IMR-90 (cell line): Measurements from ENCODE around the gene PCBP3.

Experiments
- BHLHE40 ChIP-seq: fragments of 150-350 bp; IDR thresholded peaks from 2 replicates; pipeline ENCODE4 v1.6.1; 2016; ENCODE audit warnings: mild to moderate bottlenecking, low read depth, low read length
- CEBPB ChIP-seq: IDR thresholded peaks from 2 replicates; pipeline ENCODE4 v1.6.1; 2012; ENCODE audit warnings: low read depth, low read length, improper control_type of control experiment
- FOS ChIP-seq: fragments of 150-350 bp; IDR thresholded peaks from 2 replicates; pipeline ENCODE4 v1.6.1; 2016; ENCODE audit warnings: low read depth, low read length
- MAFK ChIP-seq: IDR thresholded peaks from 2 replicates; pipeline ENCODE4 v1.6.1; 2012; ENCODE audit warnings: low read depth, low read length, improper control_type of control experiment
- MXI1 ChIP-seq: IDR thresholded peaks from 2 replicates; pipeline ENCODE4 v1.6.1; 2012; ENCODE audit warnings: low read depth, mild to moderate bottlenecking, low read length, moderate library complexity, borderline replicate concordance
- NFE2L2 ChIP-seq: fragments of 150-350 bp; IDR thresholded peaks from 2 replicates; pipeline ENCODE4 v1.6.1; 2016; ENCODE audit warnings: low read depth, mild to moderate bottlenecking, low read length
- POLR2A ChIP-seq: IDR thresholded peaks from 2 replicates; pipeline ENCODE4 v1.6.1; 2012; ENCODE audit warnings: mild to moderate bottlenecking, low read depth, low read length
- RAD21 ChIP-seq: IDR thresholded peaks from 2 replicates; pipeline ENCODE4 v1.6.1; 2012; ENCODE audit warnings: low read length, improper control_type of control experiment
- RCOR1 ChIP-seq: IDR thresholded peaks from 2 replicates; pipeline ENCODE4 v1.6.1; 2012; ENCODE audit warnings: mild to moderate bottlenecking, low read length, improper control_type of control experiment; ENCODE audit not compliant: insufficient replicate concordance
- RFX5 ChIP-seq: IDR thresholded peaks from 2 replicates; pipeline ENCODE4 v1.8.0; 2012; ENCODE audit warnings: low read depth, mild to moderate bottlenecking, low read length, moderate library complexity
- SMC3 ChIP-seq: fragments of 150-350 bp; IDR thresholded peaks from 2 replicates; pipeline ENCODE4 v1.6.1; 2016; ENCODE audit warnings: low read depth, mild to moderate bottlenecking, antibody characterized with exemption, low read length, moderate library complexity
- TF ChIP-seq, protein P1 (sequence below): conservative IDR thresholded peaks from 2 replicates; pipeline ENCODE4 v1.5.1; 2012; ENCODE audit warnings: mild to moderate bottlenecking, low read depth, low read length, improper control_type of control experiment
- TF ChIP-seq, protein P2 (sequence below): fragments of 150-350 bp; IDR thresholded peaks from 2 replicates; pipeline ENCODE4 v1.6.1; 2016; ENCODE audit warnings: low read depth, mild to moderate bottlenecking, low read length, moderate library complexity, borderline replicate concordance
- TF ChIP-seq, protein P3 (sequence below): fragments of 150-350 bp; IDR thresholded peaks from 2 replicates; pipeline ENCODE4 v1.6.1; 2017; ENCODE audit warnings: mild to moderate bottlenecking, antibody characterized with exemption, low read length, low read depth

GRCh38 chr21:45845063-45845769, 201.7 kb downstream of the PCBP3 start:
- TF ChIP-seq POLR2A = no peak
- TF ChIP-seq RCOR1 = no peak
- TF ChIP-seq MAFK = no peak
- TF ChIP-seq, protein P1, sequence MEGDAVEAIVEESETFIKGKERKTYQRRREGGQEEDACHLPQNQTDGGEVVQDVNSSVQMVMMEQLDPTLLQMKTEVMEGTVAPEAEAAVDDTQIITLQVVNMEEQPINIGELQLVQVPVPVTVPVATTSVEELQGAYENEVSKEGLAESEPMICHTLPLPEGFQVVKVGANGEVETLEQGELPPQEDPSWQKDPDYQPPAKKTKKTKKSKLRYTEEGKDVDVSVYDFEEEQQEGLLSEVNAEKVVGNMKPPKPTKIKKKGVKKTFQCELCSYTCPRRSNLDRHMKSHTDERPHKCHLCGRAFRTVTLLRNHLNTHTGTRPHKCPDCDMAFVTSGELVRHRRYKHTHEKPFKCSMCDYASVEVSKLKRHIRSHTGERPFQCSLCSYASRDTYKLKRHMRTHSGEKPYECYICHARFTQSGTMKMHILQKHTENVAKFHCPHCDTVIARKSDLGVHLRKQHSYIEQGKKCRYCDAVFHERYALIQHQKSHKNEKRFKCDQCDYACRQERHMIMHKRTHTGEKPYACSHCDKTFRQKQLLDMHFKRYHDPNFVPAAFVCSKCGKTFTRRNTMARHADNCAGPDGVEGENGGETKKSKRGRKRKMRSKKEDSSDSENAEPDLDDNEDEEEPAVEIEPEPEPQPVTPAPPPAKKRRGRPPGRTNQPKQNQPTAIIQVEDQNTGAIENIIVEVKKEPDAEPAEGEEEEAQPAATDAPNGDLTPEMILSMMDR = no peak
- no peak for TF ChIP-seq RAD21
- no peak for TF ChIP-seq MXI1
- no peak for TF ChIP-seq BHLHE40
- TF ChIP-seq, protein P2, sequence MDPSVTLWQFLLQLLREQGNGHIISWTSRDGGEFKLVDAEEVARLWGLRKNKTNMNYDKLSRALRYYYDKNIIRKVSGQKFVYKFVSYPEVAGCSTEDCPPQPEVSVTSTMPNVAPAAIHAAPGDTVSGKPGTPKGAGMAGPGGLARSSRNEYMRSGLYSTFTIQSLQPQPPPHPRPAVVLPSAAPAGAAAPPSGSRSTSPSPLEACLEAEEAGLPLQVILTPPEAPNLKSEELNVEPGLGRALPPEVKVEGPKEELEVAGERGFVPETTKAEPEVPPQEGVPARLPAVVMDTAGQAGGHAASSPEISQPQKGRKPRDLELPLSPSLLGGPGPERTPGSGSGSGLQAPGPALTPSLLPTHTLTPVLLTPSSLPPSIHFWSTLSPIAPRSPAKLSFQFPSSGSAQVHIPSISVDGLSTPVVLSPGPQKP = no peak
- no peak for TF ChIP-seq CEBPB
- TF ChIP-seq SMC3 = no peak
- no peak for TF ChIP-seq RFX5
- no peak for TF ChIP-seq NFE2L2
- TF ChIP-seq, protein P3, sequence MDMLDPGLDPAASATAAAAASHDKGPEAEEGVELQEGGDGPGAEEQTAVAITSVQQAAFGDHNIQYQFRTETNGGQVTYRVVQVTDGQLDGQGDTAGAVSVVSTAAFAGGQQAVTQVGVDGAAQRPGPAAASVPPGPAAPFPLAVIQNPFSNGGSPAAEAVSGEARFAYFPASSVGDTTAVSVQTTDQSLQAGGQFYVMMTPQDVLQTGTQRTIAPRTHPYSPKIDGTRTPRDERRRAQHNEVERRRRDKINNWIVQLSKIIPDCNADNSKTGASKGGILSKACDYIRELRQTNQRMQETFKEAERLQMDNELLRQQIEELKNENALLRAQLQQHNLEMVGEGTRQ = no peak
- no peak for TF ChIP-seq FOS
